ENCODE measurements around the gene GTF3A.

Gene GTF3A

GRCh38 chr13:27432611-27433210 lies 8.3 kb downstream of the GTF3A start:
- no peak for TF ChIP-seq CREB1 (IDR thresholded peaks at IDR 0.05; ENCODE audit: low read depth)
- no peak for TF ChIP-seq CEBPB (IDR thresholded peaks at IDR 0.05)
- no peak for TF ChIP-seq TCF12 (IDR thresholded peaks at IDR 0.05; ENCODE audit: low read depth)
- TF ChIP-seq NFIC (IDR thresholded peaks at IDR 0.05): no peak

GRCh38 chr13:27437126-27437525 lies 12.7 kb downstream of the GTF3A start:
- TF ChIP-seq TAF1 (IDR thresholded peaks at IDR 0.05; ENCODE audit: low read depth) (no peak), EP300 (IDR thresholded peaks at IDR 0.05; ENCODE audit: borderline replicate concordance) (no peak), USF1 (IDR thresholded peaks at IDR 0.05) (no peak), TCF12 (IDR thresholded peaks at IDR 0.05; ENCODE audit: low read depth) (no peak), CEBPB (IDR thresholded peaks at IDR 0.05) (no peak), MAX (IDR thresholded peaks at IDR 0.05) (no peak), REST (IDR thresholded peaks at IDR 0.05; ENCODE audit: low read depth) (no peak), NFIC (IDR thresholded peaks at IDR 0.05) (no peak), YY1 (IDR thresholded peaks at IDR 0.05; ENCODE audit: low read depth) (no peak), ZBTB7A (IDR thresholded peaks at IDR 0.05; ENCODE audit: low read depth) (no peak), EGR1 (IDR thresholded peaks at IDR 0.05) (no peak), FOXM1 (IDR thresholded peaks at IDR 0.05; ENCODE audit: borderline replicate concordance, low read depth) (no peak), RAD21 (IDR thresholded peaks at IDR 0.05; ENCODE audit: low read depth) (no peak), CREB1 (IDR thresholded peaks at IDR 0.05; ENCODE audit: low read depth) (no peak)

- TF ChIP-seq MAX (IDR thresholded peaks at IDR 0.05) (no peak), CEBPB (IDR thresholded peaks at IDR 0.05) (no peak), FOXM1 (IDR thresholded peaks at IDR 0.05; ENCODE audit: borderline replicate concordance, low read depth) (no peak)
Measured at GRCh38 chr13:27440408-27440807, 16.0 kb downstream of the GTF3A start.

GRCh38 chr13:27442071-27442647 lies 17.7 kb downstream of the GTF3A start:
- TF ChIP-seq TEAD4 (IDR thresholded peaks at IDR 0.05): no peak
- TF ChIP-seq ZBTB7A (IDR thresholded peaks at IDR 0.05; ENCODE audit: low read depth): no peak
- no peak for TF ChIP-seq EP300 (IDR thresholded peaks at IDR 0.05; ENCODE audit: borderline replicate concordance)
- no peak for TF ChIP-seq FOXM1 (IDR thresholded peaks at IDR 0.05; ENCODE audit: borderline replicate concordance, low read depth)
- TF ChIP-seq NFIC (IDR thresholded peaks at IDR 0.05): no peak
- TF ChIP-seq TAF1 (IDR thresholded peaks at IDR 0.05; ENCODE audit: low read depth): no peak
- no peak for TF ChIP-seq REST (IDR thresholded peaks at IDR 0.05; ENCODE audit: low read depth)
- no peak for TF ChIP-seq CREB1 (IDR thresholded peaks at IDR 0.05; ENCODE audit: low read depth)
- TF ChIP-seq TCF12 (IDR thresholded peaks at IDR 0.05; ENCODE audit: low read depth): no peak
- no peak for TF ChIP-seq MAX (IDR thresholded peaks at IDR 0.05)
- TF ChIP-seq YY1 (IDR thresholded peaks at IDR 0.05; ENCODE audit: low read depth): no peak
- no peak for TF ChIP-seq CEBPB (IDR thresholded peaks at IDR 0.05)
- no peak for TF ChIP-seq EGR1 (IDR thresholded peaks at IDR 0.05)
- no peak for TF ChIP-seq RAD21 (IDR thresholded peaks at IDR 0.05; ENCODE audit: low read depth)
- TF ChIP-seq USF1 (IDR thresholded peaks at IDR 0.05): no peak

- TF ChIP-seq TEAD4 (IDR thresholded peaks at IDR 0.05) (no peak), USF1 (IDR thresholded peaks at IDR 0.05) (no peak), CREB1 (IDR thresholded peaks at IDR 0.05; ENCODE audit: low read depth) (no peak), NFIC (IDR thresholded peaks at IDR 0.05) (no peak), EGR1 (IDR thresholded peaks at IDR 0.05) (no peak), ZBTB7A (IDR thresholded peaks at IDR 0.05; ENCODE audit: low read depth) (no peak), TAF1 (IDR thresholded peaks at IDR 0.05; ENCODE audit: low read depth) (no peak), CEBPB (IDR thresholded peaks at IDR 0.05) (no peak), TCF12 (IDR thresholded peaks at IDR 0.05; ENCODE audit: low read depth) (no peak), YY1 (IDR thresholded peaks at IDR 0.05; ENCODE audit: low read depth) (no peak), REST (IDR thresholded peaks at IDR 0.05; ENCODE audit: low read depth) (no peak), FOXM1 (IDR thresholded peaks at IDR 0.05; ENCODE audit: borderline replicate concordance, low read depth) (no peak), RAD21 (IDR thresholded peaks at IDR 0.05; ENCODE audit: low read depth) (no peak), EP300 (IDR thresholded peaks at IDR 0.05; ENCODE audit: borderline replicate concordance) (no peak), MAX (IDR thresholded peaks at IDR 0.05) (no peak)
Measured at GRCh38 chr13:27442797-27443196, 18.4 kb downstream of the GTF3A start.

All from Ishikawa (cell line).